ENCODE data around the gene AKT1S1.

Gene AKT1S1

DNA sequence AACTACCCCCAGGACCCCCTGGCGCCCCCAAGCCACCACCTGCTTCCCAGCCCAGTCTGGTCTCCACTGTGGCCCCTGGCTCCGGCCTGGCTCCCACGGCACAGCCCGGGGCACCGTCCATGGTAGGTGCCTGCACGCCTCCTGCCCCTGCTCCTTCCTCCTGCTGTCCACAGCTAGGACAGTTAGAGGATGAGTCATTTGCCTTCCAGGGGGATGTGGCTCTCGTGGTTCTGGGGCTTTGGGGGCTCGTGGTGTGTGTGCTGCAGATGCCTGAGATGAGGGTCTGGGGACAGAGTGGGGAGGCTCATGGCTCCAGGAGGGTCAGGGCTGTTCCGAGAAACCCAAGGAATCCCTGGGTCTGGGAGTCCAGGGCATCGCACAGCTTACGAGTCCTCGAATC lies 46.4 kb downstream of the AKT1S1 start:
- Histone ChIP-seq H3K9ac (no peak overlapping the region), H3K27ac (no peak overlapping the region), H3K9me3 (ENCODE audit: control insufficient read depth, low read length) (no peaks in the 10 kb centered on the region), H3K79me2 (peaks cover 7% of the 10 kb centered on the region), H3K4me3 (ENCODE audit: low read depth, low read length) (no peak overlapping the region), H3K4me2 (ENCODE audit: low read length) (no peak overlapping the region), H2AFZ (no peak overlapping the region), H3K36me3 (ENCODE audit: control insufficient read depth, insufficient read depth, low read length) (no peaks in the 10 kb centered on the region), H3K4me1 (no peaks in the 10 kb centered on the region), H3K27me3 (ENCODE audit: control insufficient read depth, insufficient read depth, low read length) (no peaks in the 10 kb centered on the region)
- no peak for TF ChIP-seq CTCF (IDR thresholded peaks at IDR 0.05)

GRCh38 chr19:49829721-49830120 lies 47.4 kb downstream of the AKT1S1 start:
- H3K27me3 ChIP-seq (ENCODE audit: control insufficient read depth, insufficient read depth, low read length): no peaks in the 10 kb centered on the region
- H3K36me3 ChIP-seq (ENCODE audit: control insufficient read depth, insufficient read depth, low read length): no peaks in the 10 kb centered on the region
- H3K4me1 ChIP-seq: no peaks in the 10 kb centered on the region
- no peak overlapping the region for H3K4me3 ChIP-seq (ENCODE audit: low read depth, low read length)
- H3K27ac ChIP-seq: no peak overlapping the region
- no peak overlapping the region for H3K9ac ChIP-seq
- H3K4me2 ChIP-seq (ENCODE audit: low read length): no peak overlapping the region
- H3K79me2 ChIP-seq: peaks cover 13% of the 10 kb centered on the region
- H2AFZ ChIP-seq: no peak overlapping the region
- no peak for TF ChIP-seq CTCF (IDR thresholded peaks at IDR 0.05)
- no peaks in the 10 kb centered on the region for H3K9me3 ChIP-seq (ENCODE audit: control insufficient read depth, low read length)

- no peak for TF ChIP-seq CTCF (IDR thresholded peaks at IDR 0.05)
- H3K4me3 ChIP-seq (ENCODE audit: low read depth, low read length): no peak overlapping the region
- H2AFZ ChIP-seq: no peak overlapping the region
- no peak overlapping the region for H3K4me2 ChIP-seq (ENCODE audit: low read length)
- peaks cover 13% of the 10 kb centered on the region for H3K79me2 ChIP-seq
- H3K27ac ChIP-seq: no peak overlapping the region
- no peaks in the 10 kb centered on the region for H3K27me3 ChIP-seq (ENCODE audit: control insufficient read depth, insufficient read depth, low read length)
- no peaks in the 10 kb centered on the region for H3K4me1 ChIP-seq
- no peak overlapping the region for H3K9ac ChIP-seq
- H3K36me3 ChIP-seq (ENCODE audit: control insufficient read depth, insufficient read depth, low read length): no peaks in the 10 kb centered on the region
- no peaks in the 10 kb centered on the region for H3K9me3 ChIP-seq (ENCODE audit: control insufficient read depth, low read length)
These were observed 48.0 kb downstream of the AKT1S1 start for GRCh38 chr19:49829200-49829599.

DNA sequence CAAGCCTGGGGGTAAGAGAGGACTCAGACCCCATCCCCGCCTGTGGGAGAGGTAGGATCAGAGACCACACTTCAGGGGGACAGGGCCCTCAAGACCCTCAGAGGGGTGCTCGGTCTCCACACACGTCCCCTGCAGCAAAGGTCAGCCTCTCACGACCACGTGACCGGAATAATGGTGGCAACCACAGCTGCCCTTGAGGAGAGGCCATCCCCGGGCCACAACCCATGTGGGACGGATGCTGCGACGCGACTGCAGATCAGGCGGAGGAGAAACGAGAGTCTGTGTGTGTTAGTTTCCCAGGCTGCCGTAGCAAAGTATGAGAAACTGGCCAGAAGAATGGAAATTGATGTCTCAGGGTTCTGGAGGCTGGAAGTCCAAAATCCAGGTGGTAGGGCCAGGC lies 50.1 kb downstream of the AKT1S1 start:
- Histone ChIP-seq H3K36me3 (ENCODE audit: control insufficient read depth, insufficient read depth, low read length) (no peaks in the 10 kb centered on the region), H3K27ac (no peak overlapping the region), H3K9ac (no peak overlapping the region), H3K79me2 (peaks cover 20% of the 10 kb centered on the region), H3K4me1 (no peaks in the 10 kb centered on the region), H3K27me3 (ENCODE audit: control insufficient read depth, insufficient read depth, low read length) (no peaks in the 10 kb centered on the region), H3K4me2 (ENCODE audit: low read length) (no peak overlapping the region), H3K9me3 (ENCODE audit: control insufficient read depth, low read length) (no peaks in the 10 kb centered on the region), H3K4me3 (ENCODE audit: low read depth, low read length) (no peak overlapping the region), H2AFZ (no peak overlapping the region)
- no peak for TF ChIP-seq CTCF (IDR thresholded peaks at IDR 0.05)

- Histone ChIP-seq H3K4me1 (no peaks in the 10 kb centered on the region), H3K9ac (no peak overlapping the region), H3K4me2 (ENCODE audit: low read length) (no peak overlapping the region), H3K9me3 (ENCODE audit: control insufficient read depth, low read length) (no peaks in the 10 kb centered on the region), H3K36me3 (ENCODE audit: control insufficient read depth, insufficient read depth, low read length) (no peaks in the 10 kb centered on the region), H3K4me3 (ENCODE audit: low read depth, low read length) (no peak overlapping the region), H3K27ac (no peak overlapping the region), H2AFZ (no peak overlapping the region), H3K27me3 (ENCODE audit: control insufficient read depth, insufficient read depth, low read length) (no peaks in the 10 kb centered on the region), H3K79me2 (peaks cover 33% of the 10 kb centered on the region)
- TF ChIP-seq CTCF (IDR thresholded peaks at IDR 0.05): no peak
These were observed 52.5 kb downstream of the AKT1S1 start for GRCh38 chr19:49824662-49825061.
